ENCODE measurements around the gene POFUT1.

POFUT1 gene

DNA sequence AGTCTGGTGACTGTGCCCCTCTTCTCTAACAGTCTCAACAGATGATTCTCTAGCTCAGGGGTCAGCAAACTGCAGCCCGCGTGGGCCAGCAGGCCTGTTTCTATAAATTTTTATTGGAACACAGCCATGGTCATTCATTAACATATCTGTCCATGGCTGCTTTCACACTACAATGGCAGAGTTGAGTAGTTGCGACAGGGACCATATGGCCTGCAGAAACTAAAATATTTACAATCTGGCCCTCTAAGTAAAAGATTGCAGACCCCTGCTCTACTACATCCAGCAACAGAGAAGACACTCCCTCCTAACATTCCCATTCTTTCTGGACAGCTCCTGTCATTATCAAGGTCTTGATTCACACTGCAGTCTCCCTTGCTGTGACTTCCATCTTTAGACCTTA lies 45.3 kb upstream of the POFUT1 start:
- no peak for TF ChIP-seq POLR2AphosphoS5 (IDR thresholded peaks at IDR 0.05; ENCODE audit: low read depth, low read length)
- TF ChIP-seq, protein P1, sequence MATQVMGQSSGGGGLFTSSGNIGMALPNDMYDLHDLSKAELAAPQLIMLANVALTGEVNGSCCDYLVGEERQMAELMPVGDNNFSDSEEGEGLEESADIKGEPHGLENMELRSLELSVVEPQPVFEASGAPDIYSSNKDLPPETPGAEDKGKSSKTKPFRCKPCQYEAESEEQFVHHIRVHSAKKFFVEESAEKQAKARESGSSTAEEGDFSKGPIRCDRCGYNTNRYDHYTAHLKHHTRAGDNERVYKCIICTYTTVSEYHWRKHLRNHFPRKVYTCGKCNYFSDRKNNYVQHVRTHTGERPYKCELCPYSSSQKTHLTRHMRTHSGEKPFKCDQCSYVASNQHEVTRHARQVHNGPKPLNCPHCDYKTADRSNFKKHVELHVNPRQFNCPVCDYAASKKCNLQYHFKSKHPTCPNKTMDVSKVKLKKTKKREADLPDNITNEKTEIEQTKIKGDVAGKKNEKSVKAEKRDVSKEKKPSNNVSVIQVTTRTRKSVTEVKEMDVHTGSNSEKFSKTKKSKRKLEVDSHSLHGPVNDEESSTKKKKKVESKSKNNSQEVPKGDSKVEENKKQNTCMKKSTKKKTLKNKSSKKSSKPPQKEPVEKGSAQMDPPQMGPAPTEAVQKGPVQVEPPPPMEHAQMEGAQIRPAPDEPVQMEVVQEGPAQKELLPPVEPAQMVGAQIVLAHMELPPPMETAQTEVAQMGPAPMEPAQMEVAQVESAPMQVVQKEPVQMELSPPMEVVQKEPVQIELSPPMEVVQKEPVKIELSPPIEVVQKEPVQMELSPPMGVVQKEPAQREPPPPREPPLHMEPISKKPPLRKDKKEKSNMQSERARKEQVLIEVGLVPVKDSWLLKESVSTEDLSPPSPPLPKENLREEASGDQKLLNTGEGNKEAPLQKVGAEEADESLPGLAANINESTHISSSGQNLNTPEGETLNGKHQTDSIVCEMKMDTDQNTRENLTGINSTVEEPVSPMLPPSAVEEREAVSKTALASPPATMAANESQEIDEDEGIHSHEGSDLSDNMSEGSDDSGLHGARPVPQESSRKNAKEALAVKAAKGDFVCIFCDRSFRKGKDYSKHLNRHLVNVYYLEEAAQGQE (IDR thresholded peaks at IDR 0.05; ENCODE audit: insufficient read depth in 1 of 2, low read depth in 2 of 2, low read length in 2 of 2), result no peak
- no peak for TF ChIP-seq SIN3A (IDR thresholded peaks at IDR 0.05; ENCODE audit: borderline replicate concordance, insufficient read depth, low read length)
- no peak for TF ChIP-seq FOXP2 (optimal IDR thresholded peaks at IDR 0.05; ENCODE audit: borderline replicate concordance, extremely low read depth, extremely low read length, insufficient read depth)
- TF ChIP-seq TAF1 (IDR thresholded peaks at IDR 0.05; ENCODE audit: borderline replicate concordance, insufficient read depth, low read length), result no peak

DNA sequence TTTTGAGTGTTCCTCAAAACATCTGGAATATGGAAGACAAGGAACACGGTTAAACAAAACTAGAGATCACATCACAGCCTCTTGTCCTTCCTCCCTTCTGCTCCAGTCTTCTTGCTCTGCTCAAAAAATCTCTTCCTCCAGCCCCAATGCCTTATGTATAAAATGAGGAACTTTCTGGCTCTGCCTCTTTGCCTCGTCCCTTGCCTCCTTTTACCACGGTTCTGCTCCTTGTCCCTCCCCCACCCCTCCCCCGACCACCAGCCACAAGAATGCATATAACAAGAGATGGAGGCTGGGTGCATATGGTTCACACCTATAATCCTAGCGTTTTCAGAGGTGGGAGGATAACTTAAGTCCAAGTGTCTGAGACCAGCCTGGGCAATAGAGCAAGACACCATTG lies 43.7 kb upstream of the POFUT1 start:
- TF ChIP-seq, protein P1 (IDR thresholded peaks at IDR 0.05; ENCODE audit: insufficient read depth in 1 of 2, low read depth in 2 of 2, low read length in 2 of 2), result no peak
- TF ChIP-seq FOXP2 (optimal IDR thresholded peaks at IDR 0.05; ENCODE audit: borderline replicate concordance, extremely low read depth, extremely low read length, insufficient read depth) (no peak), TAF1 (IDR thresholded peaks at IDR 0.05; ENCODE audit: borderline replicate concordance, insufficient read depth, low read length) (no peak), POLR2AphosphoS5 (IDR thresholded peaks at IDR 0.05; ENCODE audit: low read depth, low read length) (no peak), SIN3A (IDR thresholded peaks at IDR 0.05; ENCODE audit: borderline replicate concordance, insufficient read depth, low read length) (no peak)

DNA sequence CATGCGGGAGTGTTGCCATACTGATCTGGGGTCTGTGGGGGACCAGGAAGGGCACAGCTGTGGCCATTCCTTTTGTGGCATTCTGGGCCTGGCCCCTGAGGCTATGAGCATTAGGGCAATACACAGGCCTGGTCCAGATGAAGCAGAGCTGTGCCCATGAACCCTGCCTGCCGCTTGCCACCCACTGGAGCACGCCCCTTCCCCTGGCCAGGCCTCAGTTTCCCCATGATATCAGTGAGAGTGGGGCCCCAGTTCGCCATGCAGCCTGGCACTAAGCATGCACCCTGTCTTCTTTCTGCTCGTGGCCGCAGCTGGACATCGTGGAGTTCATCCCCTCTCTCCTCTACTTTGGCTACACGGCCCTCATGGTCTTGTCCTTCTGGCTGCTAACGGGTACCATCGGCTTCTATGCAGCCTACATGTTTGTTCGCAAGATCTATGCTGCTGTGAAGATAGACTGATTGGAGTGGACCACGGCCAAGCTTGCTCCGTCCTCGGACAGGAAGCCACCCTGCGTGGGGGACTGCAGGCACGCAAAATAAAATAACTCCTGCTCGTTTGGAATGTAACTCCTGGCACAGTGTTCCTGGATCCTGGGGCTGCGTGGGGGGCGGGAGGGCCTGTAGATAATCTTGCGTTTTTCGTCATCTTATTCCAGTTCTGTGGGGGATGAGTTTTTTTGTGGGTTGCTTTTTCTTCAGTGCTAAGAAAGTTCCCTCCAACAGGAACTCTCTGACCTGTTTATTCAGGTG lies 42.5 kb upstream of the POFUT1 start:
- TF ChIP-seq, protein P1 (IDR thresholded peaks at IDR 0.05; ENCODE audit: insufficient read depth in 1 of 2, low read depth in 2 of 2, low read length in 2 of 2), result no peak
- no peak for TF ChIP-seq POLR2AphosphoS5 (IDR thresholded peaks at IDR 0.05; ENCODE audit: low read depth, low read length)
- TF ChIP-seq FOXP2 (optimal IDR thresholded peaks at IDR 0.05; ENCODE audit: borderline replicate concordance, extremely low read depth, extremely low read length, insufficient read depth), result no peak
- TF ChIP-seq SIN3A (IDR thresholded peaks at IDR 0.05; ENCODE audit: borderline replicate concordance, insufficient read depth, low read length), result no peak
- no peak for TF ChIP-seq TAF1 (IDR thresholded peaks at IDR 0.05; ENCODE audit: borderline replicate concordance, insufficient read depth, low read length)

DNA sequence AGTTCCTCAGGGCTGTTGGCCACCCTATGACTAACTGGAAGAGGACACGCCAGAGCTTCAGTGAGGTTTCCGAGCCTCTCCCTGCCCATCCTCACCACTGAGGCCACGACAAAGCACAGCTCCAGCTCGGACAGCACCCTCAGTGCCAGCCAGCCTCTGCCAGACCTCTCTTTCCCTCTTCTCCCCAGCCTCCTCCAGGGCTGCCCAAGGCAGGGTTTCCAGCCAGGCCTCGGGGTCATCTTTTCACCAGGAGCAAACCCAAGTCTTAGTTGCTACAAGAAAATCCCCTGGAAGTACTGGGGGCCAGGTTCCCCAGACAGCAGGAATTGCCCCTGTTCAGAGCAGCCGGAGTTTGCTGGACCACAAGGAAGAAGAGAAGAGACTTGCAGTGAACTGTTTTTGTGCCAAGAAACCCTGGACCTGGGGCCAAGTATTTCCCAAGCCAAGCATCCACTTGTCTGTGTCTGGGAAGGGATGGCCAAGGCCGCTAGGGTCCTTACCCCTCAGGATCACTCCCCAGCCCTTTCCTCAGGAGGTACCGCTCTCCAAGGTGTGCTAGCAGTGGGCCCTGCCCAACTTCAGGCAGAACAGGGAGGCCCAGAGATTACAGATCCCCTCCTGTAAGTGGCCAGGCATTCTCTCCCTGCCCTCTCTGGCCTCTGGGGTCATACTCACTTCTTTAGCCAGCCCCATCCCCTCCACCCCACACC lies 41.7 kb upstream of the POFUT1 start:
- TF ChIP-seq TAF1 (IDR thresholded peaks at IDR 0.05; ENCODE audit: borderline replicate concordance, insufficient read depth, low read length) (no peak), POLR2AphosphoS5 (IDR thresholded peaks at IDR 0.05; ENCODE audit: low read depth, low read length) (no peak), SIN3A (IDR thresholded peaks at IDR 0.05; ENCODE audit: borderline replicate concordance, insufficient read depth, low read length) (no peak)
- TF ChIP-seq, protein P1 (IDR thresholded peaks at IDR 0.05; ENCODE audit: insufficient read depth in 1 of 2, low read depth in 2 of 2, low read length in 2 of 2), result no peak

Measured in PFSK-1 (cell line).